HUES6 (cell line): ENCODE results near the gene MAMSTR.
A peak's percentile ranks its signal among the peaks of the same experiment; 100 is the strongest.

Source experiments
- H3K27ac ChIP-seq: 2 replicates; pipeline ENCODE4 v1.7.0; 2013; ENCODE audit warnings: low read depth, mild to moderate bottlenecking, low read length, inconsistent platforms
- H3K27me3 ChIP-seq: 2 replicates; pipeline ENCODE4 v1.6.1; 2013; ENCODE audit warnings: low read length; ENCODE audit not compliant: control insufficient read depth, insufficient read depth
- H3K36me3 ChIP-seq: 2 replicates; pipeline ENCODE4 v1.6.1; 2013; ENCODE audit warnings: low read length; ENCODE audit not compliant: control insufficient read depth, insufficient read depth
- H3K4me1 ChIP-seq: 2 replicates; pipeline ENCODE4 v1.6.1; 2013; ENCODE audit warnings: low read length; ENCODE audit not compliant: control insufficient read depth, insufficient read depth
- H3K4me3 ChIP-seq: 2 replicates; pipeline ENCODE4 v1.5.1; 2013; ENCODE audit warnings: low read depth, low read length
- H3K9ac ChIP-seq: one replicate; pipeline ENCODE4 v1.6.1; 2013; ENCODE audit warnings: mild to moderate bottlenecking, low read length
- H3K9me3 ChIP-seq: 2 replicates; pipeline ENCODE4 v1.6.1; 2013; ENCODE audit warnings: low read depth, low read length; ENCODE audit not compliant: control insufficient read depth, insufficient read depth

The MAMSTR gene

GRCh38 chr19:48678201-48678600 is 41.3 kb downstream of the MAMSTR start:
- no peak overlapping the region for H3K9ac ChIP-seq
- no peaks in the 10 kb centered on the region for H3K36me3 ChIP-seq
- no peaks in the 10 kb centered on the region for H3K9me3 ChIP-seq
- no peak overlapping the region for H3K4me3 ChIP-seq
- peaks cover 18% of the 10 kb centered on the region for H3K27me3 ChIP-seq
- H3K4me1 ChIP-seq: peaks cover 24% of the 10 kb centered on the region
- no peak overlapping the region for H3K27ac ChIP-seq

GRCh38 chr19:48676887-48677286 is 42.6 kb downstream of the MAMSTR start:
- no peaks in the 10 kb centered on the region for H3K36me3 ChIP-seq
- no peak overlapping the region for H3K27ac ChIP-seq
- no peaks in the 10 kb centered on the region for H3K9me3 ChIP-seq
- H3K27me3 ChIP-seq: peaks cover 21% of the 10 kb centered on the region
- no peak overlapping the region for H3K9ac ChIP-seq
- H3K4me1 ChIP-seq: peaks cover 29% of the 10 kb centered on the region
- H3K4me3 ChIP-seq: no peak overlapping the region

- Histone ChIP-seq H3K27me3 (peaks cover 21% of the 10 kb centered on the region), H3K4me3 (no peak overlapping the region), H3K27ac (no peak overlapping the region), H3K4me1 (peaks cover 29% of the 10 kb centered on the region), H3K36me3 (no peaks in the 10 kb centered on the region), H3K9me3 (no peaks in the 10 kb centered on the region), H3K9ac (no peak overlapping the region)
Measured at GRCh38 chr19:48676487-48676886, 43.0 kb downstream of the MAMSTR start.

GRCh38 chr19:48674921-48675824 is 44.4 kb downstream of the MAMSTR start:
- Histone ChIP-seq H3K9ac (no peak overlapping the region), H3K36me3 (no peaks in the 10 kb centered on the region)

GRCh38 chr19:48674216-48674809 is 45.2 kb downstream of the MAMSTR start:
- peaks cover 32% of the 10 kb centered on the region for H3K4me1 ChIP-seq
- H3K9me3 ChIP-seq: 0 out of 2 replicates have a peak, but pooled peaks cover 3% of the 10 kb centered on the region
- no peak overlapping the region for H3K9ac ChIP-seq
- H3K36me3 ChIP-seq: no peaks in the 10 kb centered on the region
- peak overlapping the region; percentile 28 for H3K4me3 ChIP-seq
- peaks cover 21% of the 10 kb centered on the region for H3K27me3 ChIP-seq
- no peak overlapping the region for H3K27ac ChIP-seq

More at GRCh38 chr19:48674921-48675824, 44.4 kb downstream of the MAMSTR start:
- peaks cover 21% of the 10 kb centered on the region for H3K27me3 ChIP-seq
- H3K4me1 ChIP-seq: peaks cover 32% of the 10 kb centered on the region
- H3K27ac ChIP-seq: no peak overlapping the region
- peak overlapping the region; percentile 28; the same call in 1 of the 2 replicates for H3K4me3 ChIP-seq
- no peaks in the 10 kb centered on the region for H3K9me3 ChIP-seq

- Histone ChIP-seq H3K4me3 (peak overlapping the region; percentile 28), H3K27me3 (peaks cover 21% of the 10 kb centered on the region), H3K9me3 (0 out of 2 replicates have a peak, but pooled peaks cover 3% of the 10 kb centered on the region), H3K4me1 (peaks cover 32% of the 10 kb centered on the region), H3K9ac (no peak overlapping the region), H3K36me3 (no peaks in the 10 kb centered on the region), H3K27ac (no peak overlapping the region)
Measured at GRCh38 chr19:48673436-48674100, 46.0 kb downstream of the MAMSTR start.

- H3K36me3 ChIP-seq: no peaks in the 10 kb centered on the region
- 0 out of 2 replicates have a peak, but pooled peaks cover 3% of the 10 kb centered on the region for H3K9me3 ChIP-seq
- no peak within 1 kb of the TSS for H3K27ac ChIP-seq
- peak within 1 kb of the TSS; percentile 28 for H3K4me3 ChIP-seq
- H3K4me1 ChIP-seq: peaks cover 32% of the 10 kb centered on the region
- H3K27me3 ChIP-seq: peaks cover 21% of the 10 kb centered on the region
- H3K9ac ChIP-seq: no peak within 1 kb of the TSS
Measured at GRCh38 chr19:48672994-48673393, 46.5 kb downstream of the MAMSTR start, which contains the start of gene NTN5. Gene NTN5, minus strand, starts transcription at chr19:48673017. Its CDS starts 2,031 bp downstream, at chr19:48670986.

- Histone ChIP-seq H3K4me3 (no peak overlapping the region), H3K27ac (no peak overlapping the region), H3K36me3 (no peaks in the 10 kb centered on the region), H3K4me1 (peaks cover 32% of the 10 kb centered on the region), H3K27me3 (peaks cover 21% of the 10 kb centered on the region), H3K9me3 (0 out of 2 replicates have a peak, but pooled peaks cover 3% of the 10 kb centered on the region), H3K9ac (no peak overlapping the region)
Measured at GRCh38 chr19:48671446-48671995, 48.0 kb downstream of the MAMSTR start.

- H3K4me3 ChIP-seq: no peak overlapping the region
- H3K4me1 ChIP-seq: peaks cover 32% of the 10 kb centered on the region
- no peaks in the 10 kb centered on the region for H3K36me3 ChIP-seq
- 0 out of 2 replicates have a peak, but pooled peaks cover 3% of the 10 kb centered on the region for H3K9me3 ChIP-seq
- no peak overlapping the region for H3K9ac ChIP-seq
- H3K27me3 ChIP-seq: peaks cover 21% of the 10 kb centered on the region
- no peak overlapping the region for H3K27ac ChIP-seq
Measured at GRCh38 chr19:48670699-48671445, 48.7 kb downstream of the MAMSTR start.
